A549 (cell line): Measurements from ENCODE around the gene GOLGA6C.

Experiments
- CEBPB ChIP-seq, 2 experiments: fragments of >200 bp in 1 of 2; sonication (Bioruptor Twin) in 1 of 2; formaldehyde crosslinking in 1 of 2; IDR thresholded peaks; 2 replicates each; pipeline ENCODE4 v1.6.1; 2012 to 2016
- CHD4 ChIP-seq: fragments of 200-600 bp; sonication (generic); IDR thresholded peaks from 2 replicates; pipeline ENCODE4 v1.6.1; 2016; ENCODE audit warnings: antibody characterized with exemption, mild to moderate bottlenecking, borderline replicate concordance
- EP300 ChIP-seq, 2 experiments: fragments of >200 bp; sonication (Bioruptor Twin); formaldehyde crosslinking; IDR thresholded peaks; 2 replicates in 1 of 2; 3 replicates in 1 of 2; pipeline ENCODE4 v1.6.1; 2016 to 2017
- KDM1A ChIP-seq: fragments of 200-600 bp; sonication (generic); IDR thresholded peaks from 2 replicates; pipeline ENCODE4 v1.6.1; 2016; ENCODE audit warnings: low read depth, mild to moderate bottlenecking
- MAFK ChIP-seq: fragments of 450-650 bp; IDR thresholded peaks from 2 replicates; pipeline ENCODE4 v1.6.1; 2014; ENCODE audit not compliant: partially characterized antibody
- NR3C1 ChIP-seq: fragments of >200 bp; sonication (Bioruptor Twin); formaldehyde crosslinking; IDR thresholded peaks from 3 replicates; pipeline ENCODE4 v1.6.1; 2017
- POLR2A ChIP-seq: IDR thresholded peaks from 2 replicates; pipeline ENCODE4 v1.6.1; 2012; ENCODE audit warnings: mild to moderate bottlenecking, low read length
- RFX5 ChIP-seq: fragments of 450-650 bp; IDR thresholded peaks from 2 replicates; pipeline ENCODE4 v1.7.1; 2014; ENCODE audit warnings: antibody characterized with exemption, mild to moderate bottlenecking, moderate library complexity
- ZC3H11A ChIP-seq: fragments of 450-650 bp; IDR thresholded peaks from 2 replicates; pipeline ENCODE4 v1.6.1; 2014; ENCODE audit warnings: antibody characterized with exemption, mild to moderate bottlenecking
- ZFP36 ChIP-seq: fragments of 450-650 bp; IDR thresholded peaks from 2 replicates; pipeline ENCODE4 v1.6.1; 2014; ENCODE audit warnings: borderline replicate concordance; ENCODE audit not compliant: partially characterized antibody
- ZNF302 ChIP-seq: fragments of 250-450 bp; sonication (Bioruptor Pico); IDR thresholded peaks from 2 replicates; pipeline ENCODE4 v1.9.0; 2021; ENCODE audit warnings: inconsistent platforms, mild to moderate bottlenecking, moderate library complexity
- TF ChIP-seq, protein P1 (sequence below): fragments of >200 bp; sonication (Bioruptor Twin); formaldehyde crosslinking; IDR thresholded peaks from 3 replicates; pipeline ENCODE4 v1.5.1; 2016
- TF ChIP-seq, protein P2 (sequence below): IDR thresholded peaks from 2 replicates; pipeline ENCODE4 v1.6.1; 2012
- TF ChIP-seq, protein P3 (sequence below): fragments of 200-600 bp; sonication (generic); IDR thresholded peaks from 2 replicates; pipeline ENCODE4 v1.6.1; 2016; ENCODE audit warnings: antibody characterized with exemption, mild to moderate bottlenecking, moderate library complexity

DNA sequence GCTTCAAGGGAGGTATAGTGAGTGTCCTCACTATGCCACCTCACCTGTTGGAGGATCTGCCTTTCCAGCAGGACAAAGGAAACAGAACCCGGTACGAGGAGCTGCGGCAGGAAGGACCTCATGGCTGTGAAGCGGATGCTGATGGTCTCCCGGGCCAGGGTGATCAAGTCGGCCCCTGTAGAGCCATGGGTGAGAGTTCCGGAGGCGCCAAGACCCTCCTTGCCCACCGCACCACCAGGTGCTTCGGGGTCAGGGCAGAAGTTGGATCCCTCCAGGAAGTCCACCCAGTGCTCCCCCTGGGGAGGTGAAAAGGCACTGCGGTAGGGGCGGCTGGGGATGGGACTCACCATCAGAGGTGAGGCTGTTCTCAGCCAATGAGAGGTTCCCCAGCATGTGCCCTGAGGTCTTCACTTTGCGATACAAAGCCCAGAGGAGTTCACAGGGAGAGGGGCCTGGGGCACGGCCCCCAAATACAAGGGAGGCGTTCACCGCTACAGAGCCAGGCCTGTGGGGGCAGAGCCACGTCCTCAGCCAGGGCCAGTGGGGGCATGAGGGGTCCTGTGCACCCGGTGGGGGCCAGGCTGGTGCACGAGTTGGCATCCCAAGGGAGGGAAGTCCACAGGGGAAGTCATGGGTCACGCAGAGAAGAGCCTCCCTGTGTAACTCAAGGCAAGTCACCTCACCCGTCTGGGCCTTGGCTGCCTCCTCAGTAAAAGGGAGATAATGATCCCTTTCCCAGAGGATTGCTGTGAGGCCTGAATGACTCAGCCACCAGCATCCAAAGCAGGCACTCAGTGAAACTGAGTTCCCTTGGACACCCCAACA is 28.7 kb upstream of the GOLGA6C start:
- TF ChIP-seq CHD4 = no peak
- TF ChIP-seq, protein P1, sequence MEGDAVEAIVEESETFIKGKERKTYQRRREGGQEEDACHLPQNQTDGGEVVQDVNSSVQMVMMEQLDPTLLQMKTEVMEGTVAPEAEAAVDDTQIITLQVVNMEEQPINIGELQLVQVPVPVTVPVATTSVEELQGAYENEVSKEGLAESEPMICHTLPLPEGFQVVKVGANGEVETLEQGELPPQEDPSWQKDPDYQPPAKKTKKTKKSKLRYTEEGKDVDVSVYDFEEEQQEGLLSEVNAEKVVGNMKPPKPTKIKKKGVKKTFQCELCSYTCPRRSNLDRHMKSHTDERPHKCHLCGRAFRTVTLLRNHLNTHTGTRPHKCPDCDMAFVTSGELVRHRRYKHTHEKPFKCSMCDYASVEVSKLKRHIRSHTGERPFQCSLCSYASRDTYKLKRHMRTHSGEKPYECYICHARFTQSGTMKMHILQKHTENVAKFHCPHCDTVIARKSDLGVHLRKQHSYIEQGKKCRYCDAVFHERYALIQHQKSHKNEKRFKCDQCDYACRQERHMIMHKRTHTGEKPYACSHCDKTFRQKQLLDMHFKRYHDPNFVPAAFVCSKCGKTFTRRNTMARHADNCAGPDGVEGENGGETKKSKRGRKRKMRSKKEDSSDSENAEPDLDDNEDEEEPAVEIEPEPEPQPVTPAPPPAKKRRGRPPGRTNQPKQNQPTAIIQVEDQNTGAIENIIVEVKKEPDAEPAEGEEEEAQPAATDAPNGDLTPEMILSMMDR = no peak
- TF ChIP-seq POLR2A = no peak
- TF ChIP-seq ZNF302 (CRISPR knock-in tag) = no peak
- TF ChIP-seq RFX5 = no peak
- TF ChIP-seq, protein P2, sequence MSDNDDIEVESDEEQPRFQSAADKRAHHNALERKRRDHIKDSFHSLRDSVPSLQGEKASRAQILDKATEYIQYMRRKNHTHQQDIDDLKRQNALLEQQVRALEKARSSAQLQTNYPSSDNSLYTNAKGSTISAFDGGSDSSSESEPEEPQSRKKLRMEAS = no peak
- TF ChIP-seq, protein P3, sequence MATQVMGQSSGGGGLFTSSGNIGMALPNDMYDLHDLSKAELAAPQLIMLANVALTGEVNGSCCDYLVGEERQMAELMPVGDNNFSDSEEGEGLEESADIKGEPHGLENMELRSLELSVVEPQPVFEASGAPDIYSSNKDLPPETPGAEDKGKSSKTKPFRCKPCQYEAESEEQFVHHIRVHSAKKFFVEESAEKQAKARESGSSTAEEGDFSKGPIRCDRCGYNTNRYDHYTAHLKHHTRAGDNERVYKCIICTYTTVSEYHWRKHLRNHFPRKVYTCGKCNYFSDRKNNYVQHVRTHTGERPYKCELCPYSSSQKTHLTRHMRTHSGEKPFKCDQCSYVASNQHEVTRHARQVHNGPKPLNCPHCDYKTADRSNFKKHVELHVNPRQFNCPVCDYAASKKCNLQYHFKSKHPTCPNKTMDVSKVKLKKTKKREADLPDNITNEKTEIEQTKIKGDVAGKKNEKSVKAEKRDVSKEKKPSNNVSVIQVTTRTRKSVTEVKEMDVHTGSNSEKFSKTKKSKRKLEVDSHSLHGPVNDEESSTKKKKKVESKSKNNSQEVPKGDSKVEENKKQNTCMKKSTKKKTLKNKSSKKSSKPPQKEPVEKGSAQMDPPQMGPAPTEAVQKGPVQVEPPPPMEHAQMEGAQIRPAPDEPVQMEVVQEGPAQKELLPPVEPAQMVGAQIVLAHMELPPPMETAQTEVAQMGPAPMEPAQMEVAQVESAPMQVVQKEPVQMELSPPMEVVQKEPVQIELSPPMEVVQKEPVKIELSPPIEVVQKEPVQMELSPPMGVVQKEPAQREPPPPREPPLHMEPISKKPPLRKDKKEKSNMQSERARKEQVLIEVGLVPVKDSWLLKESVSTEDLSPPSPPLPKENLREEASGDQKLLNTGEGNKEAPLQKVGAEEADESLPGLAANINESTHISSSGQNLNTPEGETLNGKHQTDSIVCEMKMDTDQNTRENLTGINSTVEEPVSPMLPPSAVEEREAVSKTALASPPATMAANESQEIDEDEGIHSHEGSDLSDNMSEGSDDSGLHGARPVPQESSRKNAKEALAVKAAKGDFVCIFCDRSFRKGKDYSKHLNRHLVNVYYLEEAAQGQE = no peak
- no peak for TF ChIP-seq ZC3H11A
- TF ChIP-seq NR3C1 = no peak
- TF ChIP-seq MAFK = no peak
- TF ChIP-seq EP300 (IDR thresholded peaks at IDR 0.05) = no peak
- TF ChIP-seq KDM1A = no peak
- no peak for TF ChIP-seq CEBPB (IDR thresholded peaks at IDR 0.05)
- TF ChIP-seq ZFP36 = no peak
